BE2C (cell line): ENCODE measurements around the gene ABCA4.

ENCODE experiments used
- DNase-seq: peaks from one replicate; pipeline ENCODE4 v3.0.0-alpha.2; 2020
- H3K27me3 ChIP-seq: fragments of 250-450 bp; sonication (Bioruptor Pico); 2 replicates; pipeline ENCODE4 v1.5.1; 2020; ENCODE audit warnings: mild to moderate bottlenecking
- H3K36me3 ChIP-seq: fragments of 250-450 bp; sonication (Bioruptor Pico); 2 replicates; pipeline ENCODE4 v1.5.1; 2020; ENCODE audit warnings: mild to moderate bottlenecking
- H3K4me1 ChIP-seq: fragments of 250-450 bp; sonication (Bioruptor Pico); 2 replicates; pipeline ENCODE4 v1.5.1; 2020
- H3K4me3 ChIP-seq: 2 replicates; pipeline ENCODE4 v1.5.1; 2011; ENCODE audit warnings: low read depth, low read length
- H3K9me3 ChIP-seq: fragments of 250-450 bp; sonication (Bioruptor Pico); 2 replicates; pipeline ENCODE4 v1.5.1; 2020
- CTCF ChIP-seq: IDR thresholded peaks from 2 replicates; pipeline ENCODE4 v1.5.1; 2012; ENCODE audit warnings: mild to moderate bottlenecking, low read depth, low read length

Gene ABCA4

GRCh38 chr1:94058766-94059165 is 62.2 kb downstream of the ABCA4 start:
- no peak for TF ChIP-seq CTCF
- Histone ChIP-seq H3K9me3 (no peaks in the 10 kb centered on the region), H3K36me3 (no peaks in the 10 kb centered on the region), H3K4me3 (no peak overlapping the region), H3K27me3 (no peaks in the 10 kb centered on the region), H3K4me1 (no peaks in the 10 kb centered on the region)
- DNase-seq, result no peak

- no peaks in the 10 kb centered on the region for H3K27me3 ChIP-seq
- no peaks in the 10 kb centered on the region for H3K9me3 ChIP-seq
- no peaks in the 10 kb centered on the region for H3K4me1 ChIP-seq
- no peaks in the 10 kb centered on the region for H3K36me3 ChIP-seq
- no peak for TF ChIP-seq CTCF
- DNase-seq, result no peak
- H3K4me3 ChIP-seq, result no peak overlapping the region
These were observed 64.0 kb downstream of the ABCA4 start for GRCh38 chr1:94056996-94057395.

- Histone ChIP-seq H3K4me3 (no peak overlapping the region), H3K36me3 (no peaks in the 10 kb centered on the region), H3K9me3 (no peaks in the 10 kb centered on the region), H3K4me1 (no peaks in the 10 kb centered on the region), H3K27me3 (no peaks in the 10 kb centered on the region)
- DNase-seq, result no peak
- no peak for TF ChIP-seq CTCF
These were observed 64.8 kb downstream of the ABCA4 start for GRCh38 chr1:94056171-94056570.

- Histone ChIP-seq H3K9me3 (no peaks in the 10 kb centered on the region), H3K4me3 (no peak overlapping the region), H3K36me3 (no peaks in the 10 kb centered on the region), H3K4me1 (no peaks in the 10 kb centered on the region), H3K27me3 (no peaks in the 10 kb centered on the region)
- no peak for TF ChIP-seq CTCF
- no peak for DNase-seq
These were observed 65.4 kb downstream of the ABCA4 start for GRCh38 chr1:94055459-94056122.

GRCh38 chr1:94050675-94051074 is 70.3 kb downstream of the ABCA4 start:
- H3K9me3 ChIP-seq, result no peaks in the 10 kb centered on the region

More at GRCh38 chr1:94050675-94051074, 70.3 kb downstream of the ABCA4 start:
- Histone ChIP-seq H3K36me3 (no peaks in the 10 kb centered on the region), H3K4me1 (no peaks in the 10 kb centered on the region), H3K4me3 (no peak overlapping the region), H3K27me3 (no peaks in the 10 kb centered on the region)
- no peak for TF ChIP-seq CTCF
- no peak for DNase-seq
